HFF-Myc (cell line): ENCODE measurements around the gene GPN1.

Source experiments
- DNase-seq: peaks from one replicate; pipeline ENCODE4 v3.0.0-alpha.2; 2011; ENCODE audit warnings: low read depth; ENCODE audit errors: extremely low read depth
- H3K4me3 ChIP-seq: replicated peaks from 2 replicates; pipeline ENCODE4 v1.5.1; 2011; ENCODE audit warnings: low read depth, mild to moderate bottlenecking, control low read depth, low read length
- TF ChIP-seq, protein P1 (sequence below): IDR thresholded peaks from 2 replicates; pipeline ENCODE4 v1.5.1; 2012; ENCODE audit warnings: mild to moderate bottlenecking, low read depth, low read length, control low read depth; ENCODE audit errors: missing control alignments

GPN1 gene

GRCh38 chr2:27687232-27687631, 58.4 kb downstream of the GPN1 start:
- no peak overlapping the region for H3K4me3 ChIP-seq
- TF ChIP-seq, protein P1, sequence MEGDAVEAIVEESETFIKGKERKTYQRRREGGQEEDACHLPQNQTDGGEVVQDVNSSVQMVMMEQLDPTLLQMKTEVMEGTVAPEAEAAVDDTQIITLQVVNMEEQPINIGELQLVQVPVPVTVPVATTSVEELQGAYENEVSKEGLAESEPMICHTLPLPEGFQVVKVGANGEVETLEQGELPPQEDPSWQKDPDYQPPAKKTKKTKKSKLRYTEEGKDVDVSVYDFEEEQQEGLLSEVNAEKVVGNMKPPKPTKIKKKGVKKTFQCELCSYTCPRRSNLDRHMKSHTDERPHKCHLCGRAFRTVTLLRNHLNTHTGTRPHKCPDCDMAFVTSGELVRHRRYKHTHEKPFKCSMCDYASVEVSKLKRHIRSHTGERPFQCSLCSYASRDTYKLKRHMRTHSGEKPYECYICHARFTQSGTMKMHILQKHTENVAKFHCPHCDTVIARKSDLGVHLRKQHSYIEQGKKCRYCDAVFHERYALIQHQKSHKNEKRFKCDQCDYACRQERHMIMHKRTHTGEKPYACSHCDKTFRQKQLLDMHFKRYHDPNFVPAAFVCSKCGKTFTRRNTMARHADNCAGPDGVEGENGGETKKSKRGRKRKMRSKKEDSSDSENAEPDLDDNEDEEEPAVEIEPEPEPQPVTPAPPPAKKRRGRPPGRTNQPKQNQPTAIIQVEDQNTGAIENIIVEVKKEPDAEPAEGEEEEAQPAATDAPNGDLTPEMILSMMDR: no peak
- no peak for DNase-seq

DNA sequence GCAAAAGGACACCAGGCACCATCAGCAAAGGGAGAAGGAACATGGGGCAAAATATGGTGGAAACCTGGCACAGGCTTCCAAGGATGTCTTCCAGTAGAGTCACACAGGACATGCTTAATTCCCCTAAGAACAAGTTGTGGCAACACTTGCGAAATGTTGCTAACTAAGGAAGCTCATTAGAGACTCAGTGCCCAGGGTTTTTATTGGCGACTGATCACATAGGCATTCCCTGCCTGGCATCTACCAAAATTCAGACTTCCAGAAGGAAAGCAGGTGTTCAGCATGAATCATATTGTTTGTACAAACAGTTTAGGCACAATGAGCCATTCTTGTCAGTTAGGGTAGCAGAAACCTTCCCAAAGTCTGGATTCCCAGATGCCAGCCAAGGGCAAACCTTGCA, 60.6 kb downstream of the GPN1 start:
- no peak for DNase-seq
- no peak overlapping the region for H3K4me3 ChIP-seq
- TF ChIP-seq, protein P1: no peak

GRCh38 chr2:27690052-27690451, 61.2 kb downstream of the GPN1 start:
- no peak for DNase-seq
- no peak overlapping the region for H3K4me3 ChIP-seq
- TF ChIP-seq, protein P1: no peak

- no peak for DNase-seq
- no peak overlapping the region for H3K4me3 ChIP-seq
- TF ChIP-seq, protein P1: no peak
Measured at GRCh38 chr2:27697660-27698059, 68.8 kb downstream of the GPN1 start.
